HG03139 (cell line): ENCODE results near the gene DSCAML1.
A peak's percentile ranks its signal among the peaks of the same experiment; 100 is the strongest.

Source experiments
- ATAC-seq: cut with Tn5 transposase; IDR thresholded peaks from one replicate; pipeline ENCODE4 v1.9.1; 2021; ENCODE audit not compliant: unreplicated experiment

The DSCAML1 gene

GRCh38 chr11:117796872-117797529, at the start of gene DSCAML1:
TSS of gene DSCAML1 (minus strand) at chr11:117797216. CDS start at chr11:117797079, 137 bp downstream.
- no peak for ATAC-seq

GRCh38 chr11:117843666-117844484, 46.9 kb upstream of the DSCAML1 start:
- peak; percentile 67 for ATAC-seq

DNA sequence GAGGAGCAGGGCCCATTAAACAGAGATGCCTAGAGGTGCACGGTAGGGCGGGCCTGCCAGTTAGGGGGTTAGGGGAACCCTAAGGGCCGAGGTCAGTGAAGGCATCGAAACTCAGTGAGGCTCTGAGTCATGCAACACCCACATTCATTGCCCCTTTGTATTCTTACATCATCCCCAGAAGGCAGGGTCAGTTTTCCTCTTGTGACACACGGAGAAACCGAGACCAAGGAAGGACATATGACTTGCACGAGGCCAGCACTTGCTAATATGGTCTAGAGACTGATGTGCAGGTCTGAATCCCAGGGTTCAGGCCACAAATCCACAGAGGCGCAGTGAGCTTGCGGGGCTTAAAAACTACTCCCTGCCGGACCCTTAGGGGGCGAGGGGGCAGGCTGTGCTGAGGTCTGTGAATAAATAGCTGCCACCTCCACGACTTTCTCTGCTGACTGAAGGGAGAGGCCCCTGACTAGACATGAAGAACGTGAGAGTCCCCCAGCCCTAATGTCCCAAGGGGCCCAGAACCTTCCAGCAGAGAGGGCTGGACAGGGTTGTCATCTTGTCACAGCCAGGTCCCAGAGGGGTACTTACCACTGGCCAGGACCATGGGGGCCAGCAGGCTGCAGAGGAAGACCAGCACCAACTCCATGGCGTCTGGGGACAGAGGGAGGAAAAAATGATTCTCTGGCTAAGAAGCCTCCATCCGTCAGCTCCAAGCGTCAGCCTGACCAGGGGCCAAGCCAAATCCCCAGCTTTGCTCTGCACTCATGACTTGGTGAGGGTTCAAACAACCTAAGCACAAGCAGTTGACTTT, 45.3 kb upstream of the DSCAML1 start:
- ATAC-seq: no peak

DNA sequence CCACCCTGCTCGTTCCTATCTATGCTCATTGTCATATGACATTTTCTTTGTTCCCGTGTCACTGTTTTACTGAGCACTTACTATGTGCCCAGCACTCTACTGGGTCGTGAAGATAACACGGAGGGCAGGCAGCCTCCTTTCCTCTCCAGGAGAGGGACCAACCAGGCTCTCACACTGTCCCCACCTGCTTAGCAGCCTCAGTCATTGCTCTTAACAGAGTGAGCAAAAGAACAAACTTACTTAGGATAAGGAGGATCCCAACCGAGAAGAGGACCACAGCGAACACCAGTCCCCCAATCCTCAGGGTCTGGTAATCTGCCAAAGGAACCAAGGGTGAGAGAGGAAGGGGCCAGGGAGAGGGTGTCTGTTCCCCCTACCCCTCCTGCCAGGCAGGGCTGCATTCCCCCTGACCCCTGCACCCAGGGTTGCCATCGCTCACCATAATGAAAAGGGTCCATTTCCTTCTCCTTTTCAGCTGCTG, 44.6 kb upstream of the DSCAML1 start:
- ATAC-seq: no peak

DNA sequence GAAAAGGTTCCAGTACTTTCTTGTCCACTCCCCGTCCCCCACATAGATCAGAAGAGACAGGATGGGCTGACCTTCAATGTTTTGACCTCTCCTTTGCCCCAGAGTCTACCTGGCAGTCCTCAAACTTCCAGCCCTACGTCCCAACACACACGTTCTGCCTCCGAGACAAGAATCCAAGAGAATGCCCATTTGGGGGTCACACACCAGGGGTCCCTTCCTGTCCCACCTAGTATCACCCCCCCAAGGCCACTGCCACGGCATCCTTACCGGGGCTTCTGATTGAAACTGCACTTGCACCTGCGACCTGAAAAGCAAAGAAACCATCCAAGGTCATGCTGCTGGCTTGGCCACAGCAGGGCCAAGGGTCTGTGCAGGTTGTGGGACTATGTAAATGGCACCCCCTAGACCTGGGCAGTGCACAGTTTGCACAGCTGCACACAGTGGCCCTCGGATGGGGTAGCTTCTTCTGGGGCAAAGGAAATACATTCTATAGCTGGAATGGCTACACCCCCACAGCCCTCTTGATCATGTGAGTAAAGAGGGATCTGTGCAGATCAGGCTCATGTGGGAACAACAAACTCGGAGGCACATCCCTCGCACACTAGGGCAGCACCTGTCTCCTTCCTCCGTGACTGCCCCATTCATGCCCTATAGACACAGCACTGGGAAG, 44.0 kb upstream of the DSCAML1 start:
- no peak for ATAC-seq

- ATAC-seq: no peak
Observed at GRCh38 chr11:117839936-117840813, 43.2 kb upstream of the DSCAML1 start.

DNA sequence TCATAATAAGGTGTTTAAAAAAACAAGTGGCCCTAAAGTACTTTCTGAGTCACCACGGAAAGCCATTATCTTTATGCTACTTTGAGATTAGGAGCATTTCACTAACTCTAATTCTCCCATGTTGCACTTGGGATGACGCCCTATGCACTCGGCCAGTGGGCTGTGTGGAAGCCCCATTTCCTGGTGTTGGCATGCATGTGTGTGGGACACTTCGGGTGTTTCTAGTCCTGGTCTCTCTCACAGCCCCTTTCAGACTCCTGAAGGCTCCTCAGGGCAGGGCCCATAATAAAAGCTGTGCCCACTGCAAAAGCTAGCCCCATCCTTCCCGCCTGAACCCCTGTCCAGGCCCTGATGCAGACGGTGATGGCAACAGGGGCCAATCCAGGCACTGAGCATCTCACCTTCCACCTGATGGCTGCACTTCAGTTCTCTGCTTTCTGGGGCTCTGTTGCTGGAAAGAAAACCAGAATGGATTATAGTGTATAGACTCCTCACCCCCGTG, 42.4 kb upstream of the DSCAML1 start:
- no peak for ATAC-seq

- no peak for ATAC-seq
Observed at GRCh38 chr11:117838901-117839300, 41.9 kb upstream of the DSCAML1 start.

DNA sequence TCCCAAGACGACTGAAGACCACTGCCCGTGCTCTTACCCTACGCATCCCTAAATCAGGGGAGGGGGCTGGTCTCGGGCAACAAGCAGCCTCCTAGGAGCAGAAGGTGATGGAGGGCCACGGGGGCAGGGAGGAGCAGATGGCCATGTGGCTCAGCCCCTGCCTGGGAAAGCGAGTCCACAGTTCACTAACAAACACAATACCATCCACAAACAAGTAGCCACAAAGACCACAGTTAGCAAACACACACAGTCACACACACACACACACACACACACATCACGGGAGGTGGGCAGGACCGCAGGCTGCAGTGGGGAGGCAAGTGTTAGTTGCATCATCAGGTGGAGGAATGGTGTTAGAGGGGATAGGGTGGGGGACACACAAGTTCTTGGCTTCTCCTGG, 40.8 kb upstream of the DSCAML1 start:
- no peak for ATAC-seq

DNA sequence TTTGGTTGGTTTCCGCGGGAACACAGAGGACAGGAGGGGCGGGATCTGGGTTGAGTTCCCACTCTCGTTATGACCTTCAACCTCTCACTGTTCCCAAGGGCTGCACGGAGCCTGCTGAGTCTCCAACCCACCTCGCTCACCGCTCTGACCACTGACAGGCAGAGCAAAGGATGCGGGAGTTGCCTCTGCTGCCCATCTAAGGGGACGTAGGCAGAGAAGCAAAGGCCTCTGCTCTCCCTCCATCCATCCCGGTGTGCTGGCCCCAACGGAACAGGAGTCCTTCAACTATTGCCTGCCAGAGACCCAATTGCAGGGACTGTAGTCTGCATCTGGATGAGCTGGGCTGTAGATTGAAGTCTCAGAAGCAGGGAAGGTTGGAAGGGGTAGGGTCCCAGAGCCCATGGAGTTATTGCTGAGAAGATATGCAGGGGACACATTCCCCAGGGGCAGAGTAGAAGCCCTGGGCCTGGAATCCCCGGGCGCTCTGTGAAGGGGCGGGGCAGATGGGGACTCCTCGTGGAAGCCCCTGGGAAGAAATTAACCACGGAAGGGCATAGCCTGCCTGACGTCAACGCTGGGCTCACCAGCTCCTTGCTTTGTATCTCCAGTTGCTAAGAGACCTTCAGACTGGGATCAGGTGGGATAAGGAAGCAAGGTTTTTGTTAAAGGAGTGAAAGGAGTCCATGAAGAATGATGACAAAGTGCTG, 40.2 kb upstream of the DSCAML1 start:
- no peak for ATAC-seq

DNA sequence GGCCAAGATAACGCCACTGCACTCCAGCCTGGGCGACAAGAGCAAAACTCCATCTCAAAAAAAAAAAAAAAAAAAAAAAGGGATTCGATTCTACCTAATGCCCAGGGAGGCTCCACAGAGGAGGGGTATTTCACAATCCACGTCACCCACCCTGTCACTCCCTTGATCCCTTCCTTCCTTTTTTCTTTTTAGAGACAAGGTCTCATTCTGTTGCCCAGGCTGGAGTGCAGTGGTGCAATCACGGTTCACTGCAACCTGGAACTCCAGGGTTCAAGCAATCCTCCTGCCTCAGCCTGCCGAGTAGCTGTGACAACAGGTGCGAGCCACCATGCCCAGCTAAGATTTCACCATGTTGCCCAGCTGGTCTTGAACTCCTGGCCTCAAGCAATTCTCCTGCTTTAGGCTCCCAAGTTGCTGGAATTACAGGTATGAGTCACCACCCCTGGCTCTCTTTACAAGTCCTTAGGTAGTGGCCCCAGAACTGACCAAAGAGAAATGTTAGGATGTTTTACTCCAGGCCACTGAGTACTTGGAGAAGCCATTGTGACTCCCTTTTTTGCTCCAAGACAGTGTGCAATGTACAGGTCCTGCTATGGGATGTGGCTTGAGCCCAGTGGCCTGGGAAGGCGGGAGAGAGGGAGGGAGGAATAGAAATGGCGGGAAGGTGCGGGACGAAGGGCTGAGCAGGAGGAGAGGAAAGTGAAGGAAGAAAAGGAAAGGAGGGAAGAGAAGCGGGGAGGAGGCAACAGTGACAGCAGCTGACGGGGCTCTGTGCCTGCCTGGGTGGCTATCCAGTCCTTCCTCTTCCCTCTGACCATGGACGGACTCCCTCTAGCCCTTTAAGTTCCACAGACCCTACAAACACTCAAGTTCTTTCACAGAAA, 39.3 kb upstream of the DSCAML1 start:
- no peak for ATAC-seq

DNA sequence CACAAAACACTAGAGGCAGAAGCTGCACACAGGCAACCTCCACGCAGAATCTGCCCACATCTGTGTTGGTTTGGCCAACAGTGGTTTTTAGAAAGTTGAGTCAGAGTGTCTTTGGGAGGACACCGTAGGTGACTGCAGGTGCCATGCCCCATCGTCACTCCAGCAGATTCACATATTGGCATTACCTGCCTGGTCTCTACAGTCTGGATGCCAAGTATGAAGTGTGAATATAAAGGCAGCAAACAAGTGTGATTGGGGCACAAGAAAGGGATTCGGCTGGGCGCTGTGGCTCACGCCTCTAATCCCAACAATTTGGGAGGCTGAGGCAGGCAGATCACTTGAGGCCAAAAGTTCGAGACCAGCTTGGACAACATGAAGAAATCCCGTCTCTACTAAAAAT, 38.6 kb upstream of the DSCAML1 start:
- ATAC-seq: no peak

DNA sequence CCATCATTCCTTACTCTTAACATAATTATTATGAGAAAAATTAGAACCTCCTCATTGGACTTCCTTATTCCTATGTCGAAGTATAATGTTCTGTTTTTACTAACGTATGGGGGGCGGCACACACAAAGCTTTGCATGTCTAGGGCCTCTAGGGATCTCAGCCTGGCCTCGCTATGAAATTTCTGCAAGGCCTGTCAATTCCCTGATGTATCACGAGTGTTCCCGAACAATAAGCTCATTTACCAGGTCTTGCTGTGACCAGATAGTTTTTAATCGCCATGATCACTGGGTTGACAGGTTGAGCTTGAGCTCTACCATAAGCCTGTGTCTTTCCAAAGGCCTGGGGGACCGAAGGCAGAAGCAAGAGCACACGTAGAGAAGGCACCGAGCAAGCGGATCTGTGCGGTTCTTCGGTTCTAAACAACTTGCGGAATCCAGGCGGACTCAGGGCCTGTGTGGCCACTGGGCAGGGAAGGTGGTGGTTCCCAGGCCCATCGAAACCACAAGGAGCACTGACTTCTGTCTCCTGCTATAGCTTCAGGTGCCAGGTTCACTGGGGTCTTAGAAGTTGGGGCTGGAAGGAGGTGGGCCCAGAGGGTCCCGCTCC, 37.9 kb upstream of the DSCAML1 start:
- no peak for ATAC-seq

DNA sequence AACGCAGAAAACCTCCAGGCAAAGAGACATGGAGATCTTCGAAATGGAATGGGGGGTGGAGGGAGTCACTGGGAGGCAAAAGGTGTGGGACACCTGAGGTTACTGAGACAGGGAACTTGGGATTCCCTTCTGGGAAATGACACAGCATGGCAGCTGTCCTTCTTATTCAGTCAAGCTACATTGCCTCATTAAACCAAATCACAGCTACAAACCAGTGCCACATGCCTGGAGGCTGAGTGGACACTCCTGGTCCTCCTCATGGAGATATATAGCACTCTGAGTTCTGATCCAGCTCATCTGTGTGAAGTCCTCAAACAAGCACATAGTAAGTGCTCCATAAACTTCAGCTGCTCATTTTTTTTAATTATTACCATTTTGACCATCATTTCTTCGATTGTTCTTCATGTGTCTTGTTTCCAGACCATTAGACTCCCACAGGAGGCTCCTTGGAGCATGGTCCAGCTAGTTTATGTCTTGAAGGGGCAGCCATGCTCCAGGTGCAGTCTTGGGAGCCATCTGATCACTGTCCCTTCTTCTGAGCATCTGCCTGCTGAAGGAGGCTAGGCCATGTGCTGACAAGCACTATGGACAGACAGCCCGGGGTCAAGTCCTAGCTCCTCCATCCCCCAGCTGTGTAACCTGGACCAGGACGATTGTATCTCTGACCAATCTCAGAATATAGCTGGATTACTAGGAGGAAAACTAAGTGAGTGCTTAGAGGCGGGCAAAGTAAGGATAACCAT, 37.2 kb upstream of the DSCAML1 start:
- no peak for ATAC-seq

DNA sequence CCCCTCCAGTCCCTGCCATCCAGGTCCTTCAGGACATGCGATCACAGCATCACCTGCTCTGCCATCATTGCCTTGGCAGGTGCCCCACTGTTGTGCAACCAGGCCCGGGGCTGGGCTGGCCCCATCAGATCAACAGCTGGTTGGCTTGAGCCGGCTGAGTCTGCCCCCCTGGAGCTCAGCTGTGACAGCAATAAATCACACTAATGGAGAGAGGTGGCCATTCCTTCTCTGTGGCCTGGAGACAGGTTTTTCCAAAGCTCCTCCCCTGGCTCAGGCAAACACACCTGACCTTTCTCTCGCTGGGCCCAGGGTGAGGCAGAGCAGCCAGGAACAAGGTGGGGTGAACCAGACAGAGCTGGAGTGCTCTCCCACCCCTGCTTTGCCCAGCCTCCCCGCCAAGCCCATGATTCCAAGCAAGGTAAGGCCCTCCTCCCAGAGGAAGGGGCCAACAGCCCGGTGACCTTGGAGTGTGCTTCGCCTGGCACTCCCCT, 36.4 kb upstream of the DSCAML1 start:
- ATAC-seq: no peak

DNA sequence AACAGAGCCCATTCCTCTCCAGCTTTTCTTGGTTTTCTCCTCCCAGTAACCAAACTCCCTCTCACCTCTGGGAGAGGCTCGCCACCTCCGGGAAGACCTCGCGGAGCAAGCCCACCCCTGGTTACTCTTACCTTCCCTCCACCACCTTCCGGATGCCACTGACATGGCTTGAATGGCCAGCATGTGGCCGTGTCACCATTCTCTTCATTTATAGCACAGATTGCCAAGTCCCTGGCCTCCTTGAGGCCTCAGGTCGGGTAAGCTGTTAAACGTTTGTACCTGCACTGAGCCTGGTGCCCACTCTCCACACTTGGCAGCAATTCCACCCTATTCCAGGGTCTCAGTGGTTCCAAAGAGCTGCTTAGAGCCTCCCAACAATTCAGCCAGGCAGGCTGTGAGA, 35.5 kb upstream of the DSCAML1 start:
- no peak for ATAC-seq
